ENCODE measurements around the gene DGKZ. TPM values are rescaled to one million over a fixed set of nuclear protein-coding genes. Genes with fewer than 3 reads are reported as not detected.
A peak's percentile ranks its signal among the peaks of the same experiment; 100 is the strongest.
"Not testable (repeated sequence)": the region's sequence is repeated elsewhere in the genome, so short reads cannot be mapped to it uniquely, and the experiment has no call there.

DGKZ gene
- total and polyA plus RNA-seq, 4 donors: 33.3 to 63.2 (median 44.1) TPM

DNA sequence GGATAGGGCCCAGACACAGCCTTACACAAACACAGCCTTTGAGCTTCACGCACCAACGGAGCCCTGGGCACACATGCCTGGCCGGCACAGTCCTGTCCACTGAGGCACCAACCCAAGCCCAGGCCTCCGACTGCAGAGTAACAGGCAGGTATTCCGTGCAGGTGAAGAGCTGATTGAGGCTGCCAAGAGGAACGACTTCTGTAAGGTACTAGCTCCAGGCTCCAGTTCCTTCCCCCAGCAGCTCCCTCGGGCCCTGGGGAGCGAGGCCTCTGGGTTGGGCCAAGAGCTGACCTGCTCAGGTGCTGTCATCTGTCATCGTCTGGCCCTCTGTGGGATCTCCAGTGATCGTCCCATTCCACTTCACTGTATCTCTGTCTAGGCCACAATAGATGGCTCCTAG is 31.0 kb downstream of the DGKZ start:
- Histone ChIP-seq H3K4me3 (no peak overlapping the region), H3K9ac (ENCODE audit: insufficient read depth in 1 of 2, low read length in 2 of 2) (no peak overlapping the region), H3K9me3 (ENCODE audit: control insufficient read depth in 4 of 4, insufficient read depth in 3 of 4, low read length in 3 of 4) (no peaks in the 10 kb centered on the region), H3K4me1 (ENCODE audit: control insufficient read depth in 5 of 5, insufficient read depth in 5 of 5, low read length in 5 of 5) (peaks cover 0 to 16% (median 7%) of the 10 kb centered on the region in 5 donors), H3K27me3 (ENCODE audit: control insufficient read depth in 3 of 3, insufficient read depth in 3 of 3, low read length in 2 of 3) (no peaks in the 10 kb centered on the region), H3K36me3 (ENCODE audit: control insufficient read depth in 4 of 4, insufficient read depth in 4 of 4, low read length in 4 of 4) (peaks cover 3 to 45% (median 7%) of the 10 kb centered on the region in 4 donors), H3K27ac (ENCODE audit: low read depth in 1 of 2, low read length in 1 of 2) (no peak overlapping the region)
- TF ChIP-seq, protein P1, sequence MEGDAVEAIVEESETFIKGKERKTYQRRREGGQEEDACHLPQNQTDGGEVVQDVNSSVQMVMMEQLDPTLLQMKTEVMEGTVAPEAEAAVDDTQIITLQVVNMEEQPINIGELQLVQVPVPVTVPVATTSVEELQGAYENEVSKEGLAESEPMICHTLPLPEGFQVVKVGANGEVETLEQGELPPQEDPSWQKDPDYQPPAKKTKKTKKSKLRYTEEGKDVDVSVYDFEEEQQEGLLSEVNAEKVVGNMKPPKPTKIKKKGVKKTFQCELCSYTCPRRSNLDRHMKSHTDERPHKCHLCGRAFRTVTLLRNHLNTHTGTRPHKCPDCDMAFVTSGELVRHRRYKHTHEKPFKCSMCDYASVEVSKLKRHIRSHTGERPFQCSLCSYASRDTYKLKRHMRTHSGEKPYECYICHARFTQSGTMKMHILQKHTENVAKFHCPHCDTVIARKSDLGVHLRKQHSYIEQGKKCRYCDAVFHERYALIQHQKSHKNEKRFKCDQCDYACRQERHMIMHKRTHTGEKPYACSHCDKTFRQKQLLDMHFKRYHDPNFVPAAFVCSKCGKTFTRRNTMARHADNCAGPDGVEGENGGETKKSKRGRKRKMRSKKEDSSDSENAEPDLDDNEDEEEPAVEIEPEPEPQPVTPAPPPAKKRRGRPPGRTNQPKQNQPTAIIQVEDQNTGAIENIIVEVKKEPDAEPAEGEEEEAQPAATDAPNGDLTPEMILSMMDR (IDR thresholded peaks at IDR 0.05; ENCODE audit: control extremely low read depth, extremely low read depth): no peak
- ATAC-seq (ENCODE audit: insufficient read depth, low FRiP score) (no peak), DNase-seq (no peak)
- 87 to 90% methylated on average over 10 of the region's 10 CpGs for WGBS, 2 donors

- H3K36me3 ChIP-seq (ENCODE audit: control insufficient read depth in 4 of 4, insufficient read depth in 4 of 4, low read length in 4 of 4): peaks cover under 1 to 41% (median 9%) of the 10 kb centered on the region in 4 donors
- TF ChIP-seq, protein P1 (IDR thresholded peaks at IDR 0.05; ENCODE audit: control extremely low read depth, extremely low read depth): no peak
- no peaks in the 10 kb centered on the region for H3K27me3 ChIP-seq (ENCODE audit: control insufficient read depth in 3 of 3, insufficient read depth in 3 of 3, low read length in 2 of 3)
- H3K4me1 ChIP-seq (ENCODE audit: control insufficient read depth in 5 of 5, insufficient read depth in 5 of 5, low read length in 5 of 5): peaks cover 0 to 19% (median 7%) of the 10 kb centered on the region in 5 donors
- H3K4me3 ChIP-seq: no peak overlapping the region
- no peak for DNase-seq
- no peak for ATAC-seq (ENCODE audit: insufficient read depth, low FRiP score)
- no peak overlapping the region for H3K27ac ChIP-seq (ENCODE audit: low read depth in 1 of 2, low read length in 1 of 2)
- WGBS, 2 donors: 68 to 78% methylated on average over 20 of the region's 20 CpGs
- no peaks in the 10 kb centered on the region for H3K9me3 ChIP-seq (ENCODE audit: control insufficient read depth in 4 of 4, insufficient read depth in 3 of 4, low read length in 3 of 4)
- H3K9ac ChIP-seq (ENCODE audit: insufficient read depth in 1 of 2, low read length in 2 of 2): no peak overlapping the region
Measured at GRCh38 chr11:46378811-46379481, 31.7 kb downstream of the DGKZ start.

GRCh38 chr11:46379482-46380293 is 32.4 kb downstream of the DGKZ start:
- 56 to 57% methylated on average over 26 to 34 of the region's 36 CpGs for WGBS, 2 donors
- peak; percentile 48 to 67 (median 61) for DNase-seq
- H3K4me3 ChIP-seq: not testable (repeated sequence)

More at GRCh38 chr11:46379482-46380293, 32.4 kb downstream of the DGKZ start:
- H3K36me3 ChIP-seq (ENCODE audit: control insufficient read depth in 4 of 4, insufficient read depth in 4 of 4, low read length in 4 of 4): peaks cover 0 to 34% (median 10%) of the 10 kb centered on the region in 4 donors
- not testable (repeated sequence) for H3K27me3 ChIP-seq (ENCODE audit: control insufficient read depth in 3 of 3, insufficient read depth in 3 of 3, low read length in 2 of 3); ATAC-seq (ENCODE audit: insufficient read depth, low FRiP score); H3K9me3 ChIP-seq (ENCODE audit: control insufficient read depth in 4 of 4, insufficient read depth in 3 of 4, low read length in 3 of 4); H3K9ac ChIP-seq (ENCODE audit: insufficient read depth in 1 of 2, low read length in 2 of 2)
- peak overlapping the region in 1 of 2 donors; percentile 64 for H3K27ac ChIP-seq (ENCODE audit: low read depth in 1 of 2, low read length in 1 of 2)
- peaks cover 0 to 19% (median 7%) of the 10 kb centered on the region in 5 donors for H3K4me1 ChIP-seq (ENCODE audit: control insufficient read depth in 5 of 5, insufficient read depth in 5 of 5, low read length in 5 of 5)

Data from lung (tissue), 12 donors.